SK-N-MC (cell line): Measurements from ENCODE around the gene LTBP2.

ENCODE experiments used
- EZH2 ChIP-seq: fragments of 200-600 bp; sonication (generic); IDR thresholded peaks from one replicate; pipeline ENCODE4 v1.6.1; 2017; ENCODE audit warnings: antibody characterized with exemption
- POLR2AphosphoS5 ChIP-seq: IDR thresholded peaks from 2 replicates; pipeline ENCODE4 v1.6.1; 2012; ENCODE audit warnings: mild to moderate bottlenecking, low read depth, low read length, borderline replicate concordance

DNA sequence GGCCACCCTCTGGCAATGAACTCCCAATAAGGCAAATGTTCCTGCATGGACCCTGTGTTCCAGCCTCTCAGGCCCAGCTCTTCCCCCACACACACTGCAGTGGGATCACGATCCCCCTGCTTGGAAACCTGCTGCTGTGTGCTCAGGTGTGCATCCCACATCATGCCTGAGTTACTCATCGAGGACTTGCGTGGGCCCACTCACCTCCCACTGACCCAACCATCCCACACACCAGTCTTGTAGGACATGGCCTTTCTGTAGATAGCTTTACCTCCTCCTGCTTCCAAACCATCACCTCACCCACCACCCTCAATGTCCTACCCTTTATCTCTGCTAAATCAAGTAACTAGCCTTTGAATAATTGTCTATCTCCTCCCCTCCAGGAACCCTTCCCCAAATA lies 143.5 kb downstream of the LTBP2 start:
- TF ChIP-seq EZH2, result no peak
- TF ChIP-seq POLR2AphosphoS5, result no peak
